HG03520 (cell line): ENCODE measurements around the gene SIRT3.

Experiments used
- ATAC-seq: cut with Tn5 transposase; IDR thresholded peaks from one replicate; pipeline ENCODE4 v1.9.1; 2021; ENCODE audit warnings: mild to moderate bottlenecking, moderate library complexity; ENCODE audit not compliant: unreplicated experiment

The SIRT3 gene

GRCh38 chr11:217704-218103 is 18.4 kb downstream of the SIRT3 start:
- no peak for ATAC-seq

GRCh38 chr11:216081-216974 is 19.8 kb downstream of the SIRT3 start:
- no peak for ATAC-seq

DNA sequence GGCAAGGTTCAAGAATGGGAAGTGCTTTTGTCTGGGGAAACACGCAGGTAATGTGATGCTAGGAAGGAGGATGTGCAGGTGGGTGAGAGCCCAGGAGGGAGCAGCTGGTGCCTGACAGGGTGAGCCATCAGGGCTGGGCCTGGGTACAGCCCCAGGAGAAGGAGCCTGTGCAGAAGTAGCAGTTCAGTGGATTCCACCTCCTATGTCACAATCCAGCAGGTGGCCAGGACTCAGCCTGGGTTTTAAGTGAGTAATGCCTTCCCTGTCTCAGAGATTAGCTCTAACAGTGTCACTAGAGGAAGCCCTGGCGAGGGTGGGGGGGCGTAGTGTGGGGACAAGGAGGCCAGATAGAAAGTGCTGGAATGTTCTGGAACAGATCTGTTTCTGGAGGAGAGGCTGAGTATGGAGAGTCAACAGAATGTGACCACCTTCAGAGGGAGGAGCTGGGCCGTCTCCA is 20.5 kb downstream of the SIRT3 start:
- no peak for ATAC-seq

GRCh38 chr11:214083-214482 is 22.1 kb downstream of the SIRT3 start:
- ATAC-seq, result no peak

DNA sequence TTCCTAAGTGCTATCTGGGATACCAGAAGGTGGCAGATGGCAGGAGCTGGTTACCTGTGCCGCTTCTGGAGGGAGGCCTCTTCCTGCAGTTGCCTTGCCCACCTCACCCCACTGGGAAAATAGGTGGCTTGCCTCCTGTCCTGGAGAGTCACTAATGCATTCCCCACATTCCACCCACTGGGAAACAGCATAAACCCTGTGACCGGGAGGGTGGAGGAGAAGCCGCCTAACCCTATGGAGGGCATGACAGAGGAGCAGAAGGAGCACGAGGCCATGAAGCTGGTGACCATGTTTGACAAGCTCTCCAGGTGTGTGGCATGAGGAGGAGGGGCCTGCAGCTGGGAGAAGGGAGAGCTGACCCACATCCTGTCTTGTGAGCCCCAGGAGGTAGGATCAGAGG is 23.0 kb downstream of the SIRT3 start:
- no peak for ATAC-seq

GRCh38 chr11:212150-213100 is 23.7 kb downstream of the SIRT3 start:
- ATAC-seq, result no peak

- no peak for ATAC-seq
Measured at GRCh38 chr11:211741-212140, 24.4 kb downstream of the SIRT3 start.

DNA sequence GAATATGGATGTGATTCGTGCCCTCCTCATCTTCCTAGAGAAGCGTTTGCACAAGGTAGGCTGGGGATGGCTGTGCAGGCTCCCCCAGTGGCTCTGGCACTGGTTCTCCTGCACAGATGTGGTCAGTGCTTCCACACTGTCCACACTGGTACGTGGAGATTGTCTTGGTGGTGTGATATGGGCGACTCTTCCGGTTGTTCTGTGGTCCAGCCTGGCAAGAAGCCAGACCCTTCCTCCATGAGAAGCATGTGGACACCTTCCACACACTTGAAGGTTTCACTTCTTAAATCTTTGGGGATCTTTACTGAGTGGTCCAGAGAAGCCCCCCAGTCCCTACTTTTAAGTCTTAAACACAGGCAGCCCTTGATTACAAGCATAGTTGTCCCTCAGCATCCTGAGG is 24.8 kb downstream of the SIRT3 start:
- ATAC-seq, result no peak

DNA sequence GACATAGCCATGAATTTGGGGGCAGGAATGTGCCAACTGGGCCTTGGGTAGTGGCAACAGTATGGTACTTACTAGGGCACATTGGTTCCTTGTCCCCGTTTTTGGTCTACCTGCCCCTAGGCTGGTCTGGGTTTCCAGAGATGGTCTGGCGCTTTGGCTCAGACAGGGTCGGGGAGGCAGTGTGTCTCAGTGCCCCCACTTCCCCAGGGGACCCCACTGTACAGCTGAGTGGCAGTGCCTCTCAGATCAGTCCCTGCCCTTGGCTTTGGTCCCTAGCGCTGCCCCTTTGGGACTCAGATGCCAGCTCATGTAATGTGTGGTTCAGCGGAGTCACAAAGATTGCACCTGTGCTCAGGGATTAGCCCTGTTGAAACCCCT is 25.4 kb downstream of the SIRT3 start:
- ATAC-seq, result no peak

DNA sequence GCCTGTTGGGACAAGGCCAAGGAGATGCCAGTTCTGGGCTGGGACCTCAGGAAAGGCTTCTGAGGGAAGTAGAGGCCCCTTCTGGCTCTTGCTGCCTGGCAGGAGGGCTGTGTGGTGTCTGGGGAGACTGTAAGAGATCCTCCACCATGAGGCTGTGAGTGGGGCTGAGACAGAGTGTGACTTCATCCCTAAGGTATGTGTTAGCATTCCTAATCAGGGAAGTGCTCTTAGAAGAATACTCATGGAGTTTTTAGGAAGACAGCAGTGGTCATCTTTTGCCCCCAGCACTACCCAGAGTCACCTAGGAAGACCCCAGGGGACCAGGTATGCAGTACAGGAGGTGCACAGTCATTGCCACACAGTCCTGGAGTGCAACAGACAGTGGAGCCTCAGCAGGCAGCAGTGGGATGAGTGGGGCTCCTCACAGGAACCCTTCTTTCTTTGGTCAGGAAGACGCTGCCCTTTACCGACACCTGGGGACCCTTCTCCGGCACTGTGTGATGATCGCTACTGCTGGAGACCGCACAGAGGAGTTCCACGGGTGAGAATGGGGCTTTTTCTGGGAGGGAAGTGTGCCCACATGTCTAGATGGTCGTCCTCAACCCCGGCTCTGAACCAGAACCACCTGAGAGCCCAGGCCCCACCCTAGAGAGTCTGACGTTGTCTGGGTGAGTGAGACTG is 25.9 kb downstream of the SIRT3 start:
- no peak for ATAC-seq

- ATAC-seq, result no peak
Measured at GRCh38 chr11:209275-210121, 26.6 kb downstream of the SIRT3 start.

DNA sequence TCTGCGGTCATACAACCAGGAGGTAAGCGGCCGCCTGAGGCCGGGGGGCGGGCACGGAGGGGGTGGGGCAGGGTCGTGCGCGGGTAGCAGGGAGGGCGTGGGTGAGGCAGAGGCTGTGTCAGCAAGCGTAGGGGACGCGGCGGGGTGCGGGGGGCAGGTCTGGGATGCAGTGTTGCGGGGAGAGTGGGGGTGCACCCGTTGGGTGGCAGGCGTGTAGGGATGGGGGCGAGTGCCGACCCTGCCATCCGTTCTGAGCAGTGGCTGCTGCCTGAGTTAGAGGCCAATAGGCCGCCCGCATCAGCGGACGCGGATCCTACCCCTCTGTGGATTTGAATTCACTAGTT is 27.3 kb downstream of the SIRT3 start:
- ATAC-seq, result no peak

- ATAC-seq, result no peak
Measured at GRCh38 chr11:208181-208916, 27.8 kb downstream of the SIRT3 start.

- peak; percentile 15 for ATAC-seq
Measured at GRCh38 chr11:207863-208180, 28.3 kb downstream of the SIRT3 start.

GRCh38 chr11:207208-207862 is 28.8 kb downstream of the SIRT3 start, which contains the start of the genes BET1L and RIC8A:
BET1L (minus strand) TSS chr11:207399; CDS start chr11:207321, 78 bp downstream.
RIC8A (plus strand) TSS chr11:207708; CDS start chr11:208855, 1,147 bp downstream.
- peak; percentile 76 for ATAC-seq

GRCh38 chr11:206526-207207 is 29.5 kb downstream of the SIRT3 start:
- ATAC-seq, result no peak

- no peak for ATAC-seq
Measured at GRCh38 chr11:206002-206384, 30.1 kb downstream of the SIRT3 start.

- no peak for ATAC-seq
Measured at GRCh38 chr11:205221-206001, 30.7 kb downstream of the SIRT3 start.
